ENCODE results near the gene SPCS1. TPM values are rescaled to one million over a fixed set of nuclear protein-coding genes. Genes with fewer than 3 reads are reported as not detected.
A peak's percentile ranks its signal among the peaks of the same experiment; 100 is the strongest.

Gene SPCS1
- total RNA-seq, 1 donor from 2014 or later, result 142 TPM

DNA sequence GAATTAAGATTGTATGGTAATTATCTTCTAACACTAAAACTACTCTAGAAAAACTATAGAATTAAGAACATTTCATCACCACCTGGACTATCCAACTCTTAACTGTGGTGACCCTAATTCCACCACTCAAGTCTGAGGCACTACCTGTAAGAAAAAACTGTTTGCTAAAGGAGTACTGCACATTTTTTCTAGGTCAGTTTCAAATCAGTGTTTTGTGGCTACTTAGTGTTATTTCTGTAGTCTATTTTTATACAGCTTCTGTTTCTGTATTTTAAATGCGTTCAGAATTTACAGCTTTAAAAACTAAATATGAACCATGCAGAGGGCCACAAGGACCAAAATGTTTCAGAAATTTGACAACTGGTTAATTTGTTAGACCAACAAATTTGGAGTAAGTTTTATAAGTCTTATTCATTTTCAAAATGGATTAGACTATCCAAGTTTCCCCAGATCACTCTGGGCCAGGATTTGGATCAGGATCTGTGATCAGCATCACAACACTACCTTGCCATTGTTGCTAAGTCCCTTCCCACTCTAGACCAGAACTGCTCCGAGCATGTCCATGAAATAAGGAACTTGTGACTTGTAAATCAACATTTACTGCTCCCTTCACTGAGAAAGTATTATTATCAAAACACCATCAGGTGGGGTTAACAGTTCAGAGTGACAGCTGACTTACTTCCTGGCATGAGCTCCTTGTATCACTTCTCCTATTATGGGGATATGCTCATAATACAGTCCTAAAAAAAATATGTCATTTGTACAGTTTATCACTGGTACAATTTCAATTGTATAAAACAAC lies 8.9 kb upstream of the SPCS1 start:
- H3K4me3 Mint-ChIP-seq, result no peak overlapping the region
- Histone ChIP-seq H3K9me3 (ENCODE audit: low read depth) (no peaks in the 10 kb centered on the region), H3K9ac (no peak overlapping the region), H3K4me1 (no peaks in the 10 kb centered on the region), H3K27me3 (no peaks in the 10 kb centered on the region), H3K4me3 (no peak overlapping the region), H3K36me3 (peaks cover 5% of the 10 kb centered on the region), H3K4me2 (no peak overlapping the region), H2AFZ (replicated peaks) (no peak overlapping the region), H4K20me1 (ENCODE audit: low read depth) (no peaks in the 10 kb centered on the region), H3K79me2 (ENCODE audit: low read depth) (peaks cover 15% of the 10 kb centered on the region), H3K27ac (peak overlapping the region; percentile 40), H3F3A (ENCODE audit: low read depth) (peaks cover 74% of the 10 kb centered on the region)
- no peaks in the 10 kb centered on the region for H3K27me3 Mint-ChIP-seq (ENCODE audit: insufficient read depth, low read depth)
- H3K36me3 Mint-ChIP-seq, result peaks cover 30% of the 10 kb centered on the region
- TF ChIP-seq EZH2 (IDR thresholded peaks at IDR 0.05) (no peak), EZH2phosphoT487 (IDR thresholded peaks at IDR 0.05) (no peak)
- TF ChIP-seq, protein P1, sequence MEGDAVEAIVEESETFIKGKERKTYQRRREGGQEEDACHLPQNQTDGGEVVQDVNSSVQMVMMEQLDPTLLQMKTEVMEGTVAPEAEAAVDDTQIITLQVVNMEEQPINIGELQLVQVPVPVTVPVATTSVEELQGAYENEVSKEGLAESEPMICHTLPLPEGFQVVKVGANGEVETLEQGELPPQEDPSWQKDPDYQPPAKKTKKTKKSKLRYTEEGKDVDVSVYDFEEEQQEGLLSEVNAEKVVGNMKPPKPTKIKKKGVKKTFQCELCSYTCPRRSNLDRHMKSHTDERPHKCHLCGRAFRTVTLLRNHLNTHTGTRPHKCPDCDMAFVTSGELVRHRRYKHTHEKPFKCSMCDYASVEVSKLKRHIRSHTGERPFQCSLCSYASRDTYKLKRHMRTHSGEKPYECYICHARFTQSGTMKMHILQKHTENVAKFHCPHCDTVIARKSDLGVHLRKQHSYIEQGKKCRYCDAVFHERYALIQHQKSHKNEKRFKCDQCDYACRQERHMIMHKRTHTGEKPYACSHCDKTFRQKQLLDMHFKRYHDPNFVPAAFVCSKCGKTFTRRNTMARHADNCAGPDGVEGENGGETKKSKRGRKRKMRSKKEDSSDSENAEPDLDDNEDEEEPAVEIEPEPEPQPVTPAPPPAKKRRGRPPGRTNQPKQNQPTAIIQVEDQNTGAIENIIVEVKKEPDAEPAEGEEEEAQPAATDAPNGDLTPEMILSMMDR (IDR thresholded peaks at IDR 0.05), result no peak
- no peak for DNase-seq (ENCODE audit: low spot score)
- H3K9me3 Mint-ChIP-seq, result no peaks in the 10 kb centered on the region
- no peaks in the 10 kb centered on the region for H3K4me1 Mint-ChIP-seq
- no peak overlapping the region for H3K27ac Mint-ChIP-seq

DNA sequence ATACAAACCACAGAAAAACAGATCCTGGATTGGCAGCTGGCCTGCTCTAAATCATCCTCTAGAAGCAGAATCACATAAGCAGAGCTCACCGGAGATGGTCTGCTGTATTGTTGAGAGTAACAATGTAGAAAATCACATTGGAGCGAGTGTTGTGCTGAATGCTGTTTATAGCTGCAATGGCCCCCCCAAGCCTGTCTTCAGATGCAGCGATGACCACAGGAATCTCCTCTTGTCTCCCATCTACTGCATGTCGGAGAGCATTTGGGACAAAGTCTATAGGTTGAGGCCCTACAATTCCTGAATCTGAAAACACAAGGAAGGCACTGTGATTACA lies 8.3 kb upstream of the SPCS1 start:
- H3K4me3 ChIP-seq, result no peak overlapping the region
- H4K20me1 ChIP-seq (ENCODE audit: low read depth), result no peaks in the 10 kb centered on the region
- no peaks in the 10 kb centered on the region for H3K9me3 Mint-ChIP-seq
- no peak for DNase-seq (ENCODE audit: low spot score)
- peaks cover 70% of the 10 kb centered on the region for H3F3A ChIP-seq (ENCODE audit: low read depth)
- H3K36me3 Mint-ChIP-seq, result peaks cover 29% of the 10 kb centered on the region
- no peaks in the 10 kb centered on the region for H3K4me1 ChIP-seq
- H3K4me3 Mint-ChIP-seq, result no peak overlapping the region
- no peaks in the 10 kb centered on the region for H3K4me1 Mint-ChIP-seq
- no peaks in the 10 kb centered on the region for H3K9me3 ChIP-seq (ENCODE audit: low read depth)
- H3K27me3 ChIP-seq, result no peaks in the 10 kb centered on the region
- no peak overlapping the region for H3K27ac ChIP-seq
- H3K36me3 ChIP-seq, result peaks cover 5% of the 10 kb centered on the region
- H3K79me2 ChIP-seq (ENCODE audit: low read depth), result peaks cover 20% of the 10 kb centered on the region
- H3K27me3 Mint-ChIP-seq (ENCODE audit: insufficient read depth, low read depth), result no peaks in the 10 kb centered on the region
- no peak overlapping the region for H2AFZ ChIP-seq (replicated peaks)
- H3K9ac ChIP-seq, result no peak overlapping the region
- H3K27ac Mint-ChIP-seq, result no peak overlapping the region
- H3K4me2 ChIP-seq, result no peak overlapping the region
- TF ChIP-seq EZH2 (IDR thresholded peaks at IDR 0.05), result no peak
- TF ChIP-seq, protein P1 (IDR thresholded peaks at IDR 0.05), result no peak
- TF ChIP-seq EZH2phosphoT487 (IDR thresholded peaks at IDR 0.05), result no peak

DNA sequence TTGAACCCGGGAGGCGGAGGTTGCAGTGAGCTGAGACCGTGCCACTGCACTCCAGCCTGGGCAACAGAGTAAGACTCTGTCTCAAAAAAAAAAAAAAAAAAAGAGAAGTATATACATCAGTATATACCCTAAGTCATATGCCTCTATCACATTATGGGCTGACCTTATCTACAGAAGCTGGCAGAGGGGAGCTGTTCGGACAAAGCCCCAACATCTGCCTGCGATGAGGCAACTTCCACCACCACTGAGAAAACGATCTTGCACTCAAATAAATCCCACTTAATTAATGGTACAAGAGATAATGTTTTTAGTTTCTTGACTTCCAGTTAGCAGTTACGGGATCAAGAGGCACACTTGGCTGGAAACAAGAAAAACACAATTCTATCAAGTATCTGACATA lies 2.6 kb upstream of the SPCS1 start:
- Histone ChIP-seq H3K27ac (no peak overlapping the region), H4K20me1 (ENCODE audit: low read depth) (peaks cover 7% of the 10 kb centered on the region), H3K4me1 (peaks cover 18% of the 10 kb centered on the region), H3K9ac (no peak overlapping the region), H3K36me3 (peaks cover 6% of the 10 kb centered on the region), H3K4me2 (peak overlapping the region; percentile 97), H3K9me3 (ENCODE audit: low read depth) (no peaks in the 10 kb centered on the region), H3F3A (ENCODE audit: low read depth) (peaks cover 30% of the 10 kb centered on the region), H3K4me3 (no peak overlapping the region), H3K79me2 (ENCODE audit: low read depth) (peaks cover 71% of the 10 kb centered on the region), H2AFZ (replicated peaks) (no peak overlapping the region), H3K27me3 (no peaks in the 10 kb centered on the region)
- Mint-ChIP-seq H3K4me3 (peak overlapping the region; percentile 97), H3K27ac (no peak overlapping the region), H3K4me1 (peaks cover 27% of the 10 kb centered on the region), H3K27me3 (ENCODE audit: insufficient read depth, low read depth) (peaks cover 8% of the 10 kb centered on the region), H3K36me3 (peaks cover 7% of the 10 kb centered on the region), H3K9me3 (no peaks in the 10 kb centered on the region)
- DNase-seq (ENCODE audit: low spot score), result no peak
- TF ChIP-seq, protein P1 (IDR thresholded peaks at IDR 0.05), result no peak
- TF ChIP-seq EZH2 (IDR thresholded peaks at IDR 0.05) (no peak), EZH2phosphoT487 (IDR thresholded peaks at IDR 0.05) (no peak)

Data from neural progenitor cell (in vitro differentiated cells).